Mesendoderm (in vitro differentiated cells): ENCODE data around the gene PLCL2.

Experiments used
- DNase-seq: peaks from one replicate; pipeline ENCODE4 v3.0.0; 2013
- H2AK5ac ChIP-seq: 2 replicates; pipeline ENCODE4 v1.6.1; 2013; ENCODE audit warnings: low read length, inconsistent platforms
- H2BK120ac ChIP-seq: 2 replicates; pipeline ENCODE4 v1.6.1; 2013; ENCODE audit warnings: low read depth, mild to moderate bottlenecking, low read length, moderate library complexity, mixed read lengths
- H2BK15ac ChIP-seq: replicated peaks from 2 replicates; pipeline ENCODE4 v1.6.1; 2013; ENCODE audit warnings: low read depth, mild to moderate bottlenecking, moderate library complexity
- H2BK5ac ChIP-seq: 2 replicates; pipeline ENCODE4 v1.6.1; 2013; ENCODE audit warnings: low read length, inconsistent platforms
- H3K18ac ChIP-seq: 2 replicates; pipeline ENCODE4 v1.6.1; 2013; ENCODE audit warnings: mild to moderate bottlenecking, low read length, mixed read lengths
- H3K23ac ChIP-seq: one replicate; pipeline ENCODE4 v1.6.1; 2013; ENCODE audit warnings: low read length
- H3K27ac ChIP-seq: 2 replicates; pipeline ENCODE4 v1.5.1; 2013; ENCODE audit warnings: low read depth, mild to moderate bottlenecking, inconsistent platforms, low read length, moderate library complexity
- H3K27me3 ChIP-seq: 2 replicates; pipeline ENCODE4 v1.6.1; 2013; ENCODE audit warnings: low read length, control low read depth, mild to moderate bottlenecking, inconsistent platforms; ENCODE audit not compliant: insufficient read depth, poor library complexity
- H3K36me3 ChIP-seq: 2 replicates; pipeline ENCODE4 v1.6.1; 2013; ENCODE audit warnings: low read length, inconsistent platforms; ENCODE audit not compliant: control insufficient read depth, insufficient read depth
- H3K4ac ChIP-seq: one replicate; pipeline ENCODE4 v1.6.1; 2013; ENCODE audit warnings: low read depth, mild to moderate bottlenecking, low read length, moderate library complexity
- H3K4me1 ChIP-seq: 2 replicates; pipeline ENCODE4 v1.6.1; 2013; ENCODE audit warnings: low read depth, low read length, inconsistent platforms; ENCODE audit not compliant: control insufficient read depth
- H3K4me2 ChIP-seq: 2 replicates; pipeline ENCODE4 v1.6.1; 2013; ENCODE audit warnings: low read length
- H3K4me3 ChIP-seq: 2 replicates; pipeline ENCODE4 v1.5.1; 2013; ENCODE audit warnings: mild to moderate bottlenecking, low read length
- H3K56ac ChIP-seq: one replicate; pipeline ENCODE4 v1.6.1; 2013; ENCODE audit warnings: low read length
- H3K79me1 ChIP-seq: 2 replicates; pipeline ENCODE4 v1.6.1; 2013; ENCODE audit warnings: low read length, inconsistent platforms
- H3K79me2 ChIP-seq: 2 replicates; pipeline ENCODE4 v1.6.1; 2013; ENCODE audit warnings: mild to moderate bottlenecking, low read length; ENCODE audit not compliant: control insufficient read depth, insufficient read depth
- H3K9ac ChIP-seq: 2 replicates; pipeline ENCODE4 v1.6.1; 2013; ENCODE audit warnings: low read length, inconsistent platforms
- H4K5ac ChIP-seq: one replicate; pipeline ENCODE4 v1.6.1; 2013; ENCODE audit warnings: low read length
- H4K8ac ChIP-seq: one replicate; pipeline ENCODE4 v1.6.1; 2013; ENCODE audit warnings: low read depth, mild to moderate bottlenecking, control low read depth, low read length, moderate library complexity
- WGBS: extraction: QIAGEN DNeasy Blood & Tissue Kit; methylation state at CpG from one replicate; pipeline ENCODE4 v1.1.7; 2013; ENCODE audit warnings: low lambda C conversion rate, missing lambda C conversion rate; ENCODE audit not compliant: insufficient coverage; ENCODE audit errors: extremely low coverage; 5-methylcytosine and 5-hydroxymethylcytosine counted together

The PLCL2 gene

GRCh38 chr3:17138246-17139039 is 253.7 kb downstream of the PLCL2 start:
- Histone ChIP-seq H2BK15ac (no peak overlapping the region), H4K5ac (no peak overlapping the region), H2AK5ac (no peak overlapping the region), H3K79me2 (no peaks in the 10 kb centered on the region), H2BK5ac (no peak overlapping the region), H3K23ac (no peak overlapping the region), H3K27me3 (no peaks in the 10 kb centered on the region), H3K79me1 (no peaks in the 10 kb centered on the region), H3K9ac (no peak overlapping the region), H4K8ac (no peak overlapping the region), H3K4me1 (no peaks in the 10 kb centered on the region), H3K27ac (no peak overlapping the region), H2BK120ac (no peak overlapping the region), H3K4me2 (no peak overlapping the region), H3K56ac (no peak overlapping the region), H3K4me3 (no peak overlapping the region), H3K18ac (no peak overlapping the region), H3K4ac (no peak overlapping the region), H3K36me3 (no peaks in the 10 kb centered on the region)
- no peak for DNase-seq
- WGBS = no CpG with 5 or more reads among the region's 7 CpGs
